HCT116 (cell line): ENCODE data around the gene FOXF2. TPM values are rescaled to one million over a fixed set of nuclear protein-coding genes. Genes with fewer than 3 reads are reported as not detected.

Experiments
- ATAC-seq: fragments of 200-7000 bp; cut with Tn5 transposase; 2 replicates; pipeline ENCODE4 v1.9.1; 2020; ENCODE audit warnings: mild to moderate bottlenecking, moderate library complexity
- BruUV-seq: library from RNA; stranded (reverse); fragments of 400-500 nt; replicated peaks from 2 replicates; lab custom pipeline; 2021; lab: Mats Ljungman, UMichigan
- CTCF ChIA-PET: fragments of 300-600 bp; sonication (Branson Sonifier 250); formaldehyde crosslinking; loops from one replicate; lab custom pipeline; 2021; ENCODE audit warnings: antibody characterized with exemption; lab: Charles Lee
- POLR2A ChIA-PET: fragments of 300-600, 350-600 bp; sonication (Branson Sonifier 250); formaldehyde crosslinking; loops from one replicate; lab custom pipeline; 2021; ENCODE audit warnings: antibody characterized with exemption; lab: Charles Lee
- RAD21 ChIA-PET, 2 experiments: fragments of 300-600 bp; sonication (Branson Sonifier 250); formaldehyde crosslinking; loops; one replicate each; lab custom pipeline; 2023; ENCODE audit warnings: low total read pairs in 2 of 2; ENCODE audit not compliant: uncharacterized antibody in 2 of 2, unreplicated experiment in 2 of 2, low non-redundant PET in 1 of 2; lab: Charles Lee
- DNase-seq: peaks from one replicate; pipeline ENCODE4 v3.0.0-alpha.2; 2010; ENCODE audit warnings: low read depth, low spot score
- H2AFZ ChIP-seq: fragments of 200-600 bp; shearing (Covaris generic), sonication (generic); 2 replicates; pipeline ENCODE4 v1.6.1; 2017; ENCODE audit warnings: low read depth, mixed run types, mixed read lengths, antibody characterized with exemption, low read length; ENCODE audit not compliant: poor library complexity, severe bottlenecking
- H3K27ac ChIP-seq: 2 replicates; pipeline ENCODE4 v1.5.1; 2012; ENCODE audit warnings: low read depth, low read length
- H3K27me3 ChIP-seq: fragments of 200-600 bp; sonication (generic); 2 replicates; pipeline ENCODE4 v1.6.1; 2016; ENCODE audit warnings: mixed run types, low read length, mixed read lengths; ENCODE audit not compliant: insufficient read depth
- H3K36me3 ChIP-seq, 2 experiments: fragments of 200-500 bp in 1 of 2; fragments of 200-600 bp in 1 of 2; sonication (Bioruptor generic) in 1 of 2; sonication (generic) in 1 of 2; 2 replicates each; pipeline versions ENCODE4 v1.5.1 to v1.6.1; 2014 to 2016; ENCODE audit warnings: low read length in 2 of 2, inconsistent platforms in 1 of 2, mixed read lengths in 1 of 2, mixed run types in 1 of 2; ENCODE audit not compliant: insufficient read depth in 2 of 2, control insufficient read depth in 1 of 2
- H3K4me1 ChIP-seq, 2 experiments: fragments of 200-600 bp in 1 of 2; sonication (generic) in 1 of 2; 2 replicates each; pipeline versions ENCODE4 v1.5.1 to v1.6.1; 2012 to 2017; ENCODE audit warnings: low read length in 2 of 2, inconsistent platforms in 1 of 2, mild to moderate bottlenecking in 1 of 2, mixed read lengths in 1 of 2, mixed run types in 1 of 2, moderate library complexity in 1 of 2; ENCODE audit not compliant: insufficient read depth in 2 of 2, control insufficient read depth in 1 of 2
- H3K4me2 ChIP-seq: fragments of 200-600 bp; sonication (generic); 2 replicates; pipeline ENCODE4 v1.6.1; 2017; ENCODE audit warnings: mixed run types, low read length, mixed read lengths
- H3K4me3 ChIP-seq, 2 experiments: fragments of 200-600 bp in 1 of 2; sonication (generic) in 1 of 2; replicated peaks in 1 of 2; 2 replicates each; pipeline ENCODE4 v1.5.1; 2011 to 2016; ENCODE audit warnings: low read length in 2 of 2, control low read depth in 1 of 2, low read depth in 1 of 2, mild to moderate bottlenecking in 1 of 2, mixed read lengths in 1 of 2, mixed run types in 1 of 2
- H3K79me2 ChIP-seq: fragments of 200-600 bp; sonication (generic); 2 replicates; pipeline ENCODE4 v1.6.1; 2017; ENCODE audit warnings: mild to moderate bottlenecking, mixed run types, low read length, moderate library complexity, mixed read lengths; ENCODE audit not compliant: insufficient read depth
- H3K9ac ChIP-seq: fragments of 200-600 bp; sonication (generic); 2 replicates; pipeline ENCODE4 v1.6.1; 2016; ENCODE audit warnings: low read length, mixed read lengths
- H3K9me2 ChIP-seq: fragments of 200-600 bp; sonication (generic), shearing (Covaris generic); 2 replicates; pipeline ENCODE4 v1.6.1; 2017; ENCODE audit warnings: mixed run types, mild to moderate bottlenecking, moderate library complexity; ENCODE audit not compliant: insufficient read depth
- H3K9me3 ChIP-seq, 2 experiments: fragments of 200-500 bp in 1 of 2; fragments of 200-600 bp in 1 of 2; sonication (Bioruptor generic) in 1 of 2; sonication (generic) in 1 of 2; 2 replicates each; pipeline ENCODE4 v1.6.1; 2014 to 2017; ENCODE audit warnings: low read length in 2 of 2, mixed read lengths in 2 of 2, inconsistent platforms in 1 of 2, low read depth in 1 of 2, mild to moderate bottlenecking in 1 of 2, mixed run types in 1 of 2, moderate library complexity in 1 of 2; ENCODE audit not compliant: control insufficient read depth in 1 of 2, insufficient read depth in 1 of 2
- H4K20me1 ChIP-seq: fragments of 200-600 bp; sonication (generic), shearing (Covaris generic); 2 replicates; pipeline ENCODE4 v1.6.1; 2017; ENCODE audit warnings: mixed run types, mild to moderate bottlenecking, moderate library complexity; ENCODE audit not compliant: insufficient read depth
- ATF3 ChIP-seq: IDR thresholded peaks from 2 replicates; pipeline ENCODE4 v1.6.1; 2012
- CTCF ChIP-seq, 3 experiments: fragments of 200-600 bp in 1 of 3; sonication (generic) in 1 of 3; IDR thresholded peaks in 2 of 3; conservative IDR thresholded peaks in 1 of 3; 2 replicates each; pipeline ENCODE4 v1.5.1; 2012 to 2017; ENCODE audit warnings: low read depth in 2 of 3, low read length in 2 of 3, antibody characterized with exemption in 1 of 3, borderline replicate concordance in 1 of 3, control low read depth in 1 of 3, mild to moderate bottlenecking in 1 of 3, mixed read lengths in 1 of 3, mixed run types in 1 of 3, moderate library complexity in 1 of 3; ENCODE audit not compliant: insufficient read depth in 1 of 3
- EGR1 ChIP-seq: IDR thresholded peaks from 2 replicates; pipeline ENCODE4 v1.6.1; 2012; ENCODE audit warnings: low read depth
- EZH2 ChIP-seq: fragments of 200-600 bp; sonication (generic); IDR thresholded peaks from 2 replicates; pipeline ENCODE4 v1.6.1; 2017; ENCODE audit warnings: antibody characterized with exemption, mixed run types
- EZH2phosphoT487 ChIP-seq: fragments of 200-600 bp; IDR thresholded peaks from 2 replicates; pipeline ENCODE4 v1.6.1; 2018; ENCODE audit warnings: antibody characterized with exemption, borderline replicate concordance
- RAD21 ChIP-seq: IDR thresholded peaks from 2 replicates; pipeline ENCODE4 v1.6.1; 2012; ENCODE audit warnings: low read depth, mild to moderate bottlenecking
- REST ChIP-seq: IDR thresholded peaks from 2 replicates; pipeline ENCODE4 v1.6.1; 2012; ENCODE audit warnings: low read depth
- ZBTB33 ChIP-seq: IDR thresholded peaks from 2 replicates; pipeline ENCODE4 v1.6.1; 2011; ENCODE audit warnings: mild to moderate bottlenecking, low read length, moderate library complexity; ENCODE audit not compliant: insufficient replicate concordance; ENCODE audit errors: extremely low read depth
- ZFX ChIP-seq: fragments of 450-650 bp; IDR thresholded peaks from 2 replicates; pipeline ENCODE4 v1.6.1; 2017
- intact Hi-C: fragments of 100-400 bp; cut with micrococcal nuclease; formaldehyde crosslinking; loops from 2 replicates; pipeline ENCODE4 v1.10.0; 2022
- total RNA-seq: library from RNA; stranded (reverse); gene quantifications from one replicate; pipeline ENCODE4 v1.2.1, GENCODE V29; 2021; ENCODE audit not compliant: unreplicated experiment

FOXF2 gene
- total RNA-seq, 1 experiment from 2014 or later = not detected

- no TSS peak for BruUV-seq
- ChIA-PET POLR2A (no interaction called here), CTCF (no interaction called here), RAD21 (no interaction called here)
- intact Hi-C loops = loop anchor here (5.0 kb wide), 2 partner anchors 472 to 662 kb away; no protein-coding TSS in a partner anchor
- no peak for TF ChIP-seq EZH2phosphoT487
- no peaks in the 10 kb centered on the region for H3K9me2 ChIP-seq
- H3K9me3 ChIP-seq = no peaks in the 10 kb centered on the region
- no peak overlapping the region for H3K4me3 ChIP-seq
- no peak for ATAC-seq
- H3K9ac ChIP-seq = no peak overlapping the region
- H3K4me2 ChIP-seq = no peak overlapping the region
- H3K36me3 ChIP-seq = no peaks in the 10 kb centered on the region
- peaks cover 0 to 8% of the 10 kb centered on the region in 2 experiments; a peak in 1 of 4 replicates for H3K4me1 ChIP-seq
- no peaks in the 10 kb centered on the region for H3K27me3 ChIP-seq
- no peaks in the 10 kb centered on the region for H3K79me2 ChIP-seq
- no peak for DNase-seq
- no peak overlapping the region for H3K27ac ChIP-seq
- H2AFZ ChIP-seq = no peak overlapping the region
- H4K20me1 ChIP-seq = no peaks in the 10 kb centered on the region
Measured at GRCh38 chr6:1383729-1384548, 5.4 kb upstream of the FOXF2 start.

- no peak overlapping the region for H3K9ac ChIP-seq
- BruUV-seq = no TSS peak
- no peaks in the 10 kb centered on the region for H3K27me3 ChIP-seq
- H3K27ac ChIP-seq = no peak overlapping the region
- ATAC-seq (no peak), DNase-seq (no peak)
- no peaks in the 10 kb centered on the region for H3K36me3 ChIP-seq
- no peak overlapping the region for H3K4me3 ChIP-seq
- no peaks in the 10 kb centered on the region for H3K9me2 ChIP-seq
- no peak overlapping the region for H2AFZ ChIP-seq
- ChIA-PET POLR2A (no interaction called here), RAD21 (no interaction called here), CTCF (no interaction called here)
- H3K79me2 ChIP-seq = no peaks in the 10 kb centered on the region
- no peak overlapping the region for H3K4me2 ChIP-seq
- intact Hi-C loops = loop anchor here (5.0 kb wide), 2 partner anchors 472 to 662 kb away; no protein-coding TSS in a partner anchor
- H3K9me3 ChIP-seq = no peaks in the 10 kb centered on the region
- H3K4me1 ChIP-seq = peaks cover 0 to 8% of the 10 kb centered on the region in 2 experiments; a peak in 1 of 4 replicates
- H4K20me1 ChIP-seq = no peaks in the 10 kb centered on the region
- TF ChIP-seq ATF3 (no peak), ZFX (no peak), EGR1 (no peak), CTCF (IDR thresholded peaks at IDR 0.05 in 2 of 3, conservative IDR thresholded peaks at IDR 0.05 in 1 of 3; ENCODE audit: borderline replicate concordance in 1 of 3, insufficient read depth in 1 of 3, low read depth in 2 of 3, low read length in 2 of 3) (no peak), REST (no peak), EZH2 (no peak), RAD21 (no peak), ZBTB33 (no peak)
Measured at GRCh38 chr6:1384549-1385128, 4.7 kb upstream of the FOXF2 start.
